MM.1S (cell line): Measurements from ENCODE around the gene AMIGO2.
"Not testable (repeated sequence)": the region's sequence is repeated elsewhere in the genome, so short reads cannot be mapped to it uniquely, and the experiment has no call there.

Experiments used
- EZH2phosphoT487 ChIP-seq: fragments of 300-600 bp; sonication (generic); IDR thresholded peaks from 2 replicates; pipeline ENCODE4 v1.6.1; 2018; ENCODE audit warnings: antibody characterized with exemption, low read length
- TF ChIP-seq, protein P1 (sequence below): fragments of 300-600 bp; sonication (generic); IDR thresholded peaks from 2 replicates; pipeline ENCODE4 v1.5.1; 2016; ENCODE audit warnings: antibody characterized with exemption, low read length, mixed read lengths

DNA sequence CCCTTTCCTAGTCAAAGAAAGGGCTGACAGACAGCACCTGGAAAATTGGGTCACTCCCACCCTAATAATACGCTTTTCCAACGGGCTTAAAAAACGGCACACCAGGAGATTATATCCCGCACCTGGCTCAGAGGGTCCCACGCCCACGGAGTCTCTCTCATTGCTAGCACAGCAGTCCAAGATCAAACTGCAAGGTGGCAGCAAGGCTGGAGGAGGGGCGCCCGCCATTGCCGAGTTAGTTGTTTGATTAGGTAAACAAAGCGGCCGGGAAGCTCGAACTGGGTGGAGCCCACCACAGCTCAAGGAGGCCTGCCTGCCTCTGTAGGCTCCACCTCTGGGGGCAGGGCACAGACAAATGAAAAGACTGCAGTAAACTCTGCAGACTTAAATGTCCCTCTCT, 22.8 kb downstream of the AMIGO2 start:
- not testable (repeated sequence) for TF ChIP-seq EZH2phosphoT487
- TF ChIP-seq, protein P1, sequence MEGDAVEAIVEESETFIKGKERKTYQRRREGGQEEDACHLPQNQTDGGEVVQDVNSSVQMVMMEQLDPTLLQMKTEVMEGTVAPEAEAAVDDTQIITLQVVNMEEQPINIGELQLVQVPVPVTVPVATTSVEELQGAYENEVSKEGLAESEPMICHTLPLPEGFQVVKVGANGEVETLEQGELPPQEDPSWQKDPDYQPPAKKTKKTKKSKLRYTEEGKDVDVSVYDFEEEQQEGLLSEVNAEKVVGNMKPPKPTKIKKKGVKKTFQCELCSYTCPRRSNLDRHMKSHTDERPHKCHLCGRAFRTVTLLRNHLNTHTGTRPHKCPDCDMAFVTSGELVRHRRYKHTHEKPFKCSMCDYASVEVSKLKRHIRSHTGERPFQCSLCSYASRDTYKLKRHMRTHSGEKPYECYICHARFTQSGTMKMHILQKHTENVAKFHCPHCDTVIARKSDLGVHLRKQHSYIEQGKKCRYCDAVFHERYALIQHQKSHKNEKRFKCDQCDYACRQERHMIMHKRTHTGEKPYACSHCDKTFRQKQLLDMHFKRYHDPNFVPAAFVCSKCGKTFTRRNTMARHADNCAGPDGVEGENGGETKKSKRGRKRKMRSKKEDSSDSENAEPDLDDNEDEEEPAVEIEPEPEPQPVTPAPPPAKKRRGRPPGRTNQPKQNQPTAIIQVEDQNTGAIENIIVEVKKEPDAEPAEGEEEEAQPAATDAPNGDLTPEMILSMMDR = not testable (repeated sequence)
